NCI-H345 treated with DMSO at 0.1 percent for 48 hours (cell line): Measurements from ENCODE around the gene STRA8.

Experiments
- DNase-seq: peaks from one replicate; lab custom pipeline; 2025; ENCODE audit not compliant: unreplicated experiment; lab: John Stamatoyannopoulos, UW

STRA8 gene

GRCh38 chr7:135235841-135236240 lies 2.2 kb downstream of the STRA8 start:
- no peak for DNase-seq

- DNase-seq: no peak
Measured at GRCh38 chr7:135236727-135237126, 3.1 kb downstream of the STRA8 start.

GRCh38 chr7:135238112-135238744 lies 4.6 kb downstream of the STRA8 start:
- DNase-seq: no peak

GRCh38 chr7:135239263-135239662 lies 5.6 kb downstream of the STRA8 start:
- no peak for DNase-seq

GRCh38 chr7:135240441-135240840 lies 6.8 kb downstream of the STRA8 start:
- DNase-seq: no peak

DNA sequence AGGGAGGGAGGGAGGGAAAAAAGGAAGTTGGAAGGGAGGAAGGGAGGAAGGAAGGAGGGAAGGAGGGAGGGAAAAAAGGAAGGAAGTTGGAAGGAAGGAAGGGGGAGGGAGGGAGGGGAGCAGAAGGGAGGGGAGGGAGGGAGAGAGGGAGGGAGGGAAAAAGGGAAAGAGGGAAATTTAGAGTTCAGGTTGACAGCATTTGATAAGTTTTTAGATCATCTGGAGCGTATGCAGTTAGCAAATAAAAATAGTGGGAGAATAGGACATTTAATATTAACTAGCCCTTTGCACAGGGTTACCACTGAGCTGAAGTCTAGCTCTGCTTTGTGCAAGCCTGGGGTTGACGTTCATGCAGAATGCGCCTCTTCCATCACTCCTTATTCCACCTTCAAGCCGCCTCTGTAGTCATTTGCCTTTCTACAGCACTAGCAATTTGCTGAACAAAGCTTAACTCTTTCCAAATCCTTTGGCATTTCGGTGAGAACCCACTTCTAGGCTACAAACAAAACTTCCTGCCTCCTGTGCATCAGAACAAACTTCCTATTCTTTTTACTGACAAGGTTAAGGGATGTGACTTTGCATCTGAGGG lies 8.6 kb downstream of the STRA8 start:
- DNase-seq: no peak

- no peak for DNase-seq
Measured at GRCh38 chr7:135245226-135246190, 11.9 kb downstream of the STRA8 start.

GRCh38 chr7:135246191-135246825 lies 12.7 kb downstream of the STRA8 start:
- DNase-seq: no peak

GRCh38 chr7:135247746-135248471 lies 14.3 kb downstream of the STRA8 start:
- no peak for DNase-seq

- no peak for DNase-seq
Measured at GRCh38 chr7:135248546-135248945, 14.9 kb downstream of the STRA8 start.

DNA sequence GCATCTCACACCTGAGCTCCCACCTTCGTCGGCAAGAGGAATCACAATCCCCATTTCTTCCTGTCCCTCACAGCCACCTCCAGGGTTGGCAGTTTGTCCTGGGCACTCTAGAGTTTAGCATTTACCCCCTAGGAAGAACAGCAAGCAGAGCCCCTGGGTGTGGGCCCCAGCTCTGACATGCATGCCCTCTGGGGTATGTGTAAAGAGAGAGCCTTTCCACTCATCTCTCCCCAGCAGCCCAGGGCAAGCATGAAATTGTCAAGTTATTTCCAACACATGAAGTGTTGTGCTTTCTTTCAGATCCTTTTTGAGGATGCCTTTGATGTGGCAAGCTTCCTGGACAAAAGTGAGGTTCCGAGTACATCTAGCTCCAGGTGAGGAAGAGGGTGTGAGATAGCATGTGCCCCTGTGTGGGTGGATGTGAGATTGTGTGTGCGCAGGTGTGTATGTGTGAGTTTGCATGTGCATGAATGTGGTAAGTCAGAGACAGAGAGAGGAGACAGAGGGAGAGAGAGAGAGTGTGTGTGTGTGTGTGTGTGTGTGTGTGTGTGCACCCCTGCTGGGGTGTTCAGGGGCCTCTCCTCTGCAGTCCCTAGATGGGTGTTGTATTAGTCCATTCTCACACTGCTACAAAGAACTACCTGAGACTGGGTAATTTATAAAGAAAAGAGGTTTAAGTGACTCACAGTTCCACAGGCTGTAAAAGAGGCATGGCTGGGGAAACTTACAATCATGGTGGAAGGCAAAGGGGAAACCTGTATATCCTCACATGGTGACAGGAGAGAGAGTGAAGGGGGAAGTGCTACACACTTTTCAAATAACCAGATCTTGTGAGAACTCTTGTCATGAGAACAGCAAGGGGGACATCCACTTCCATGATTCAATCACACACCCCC lies 18.1 kb downstream of the STRA8 start:
- DNase-seq: no peak

GRCh38 chr7:135253851-135254771 lies 20.5 kb downstream of the STRA8 start:
- peak; percentile 54 for DNase-seq

DNA sequence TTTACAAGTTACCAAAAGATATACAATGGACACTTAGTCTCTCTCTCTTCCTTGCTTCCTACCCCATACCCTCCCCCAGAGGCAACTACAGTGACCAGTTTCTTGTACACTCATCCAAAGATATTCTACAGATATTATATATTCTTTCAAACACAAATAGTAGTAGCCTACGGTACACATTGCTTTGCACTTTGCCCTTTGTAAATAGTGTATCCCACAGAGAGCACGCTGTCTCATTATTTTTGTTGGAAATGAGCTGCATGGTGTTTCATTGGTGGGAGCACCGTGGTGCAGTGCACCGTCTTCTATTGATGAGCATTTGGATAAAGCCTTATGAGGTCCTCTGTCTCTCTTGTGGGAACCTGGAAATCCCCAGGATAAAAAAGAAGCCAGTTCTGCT lies 24.2 kb downstream of the STRA8 start:
- DNase-seq: no peak

DNA sequence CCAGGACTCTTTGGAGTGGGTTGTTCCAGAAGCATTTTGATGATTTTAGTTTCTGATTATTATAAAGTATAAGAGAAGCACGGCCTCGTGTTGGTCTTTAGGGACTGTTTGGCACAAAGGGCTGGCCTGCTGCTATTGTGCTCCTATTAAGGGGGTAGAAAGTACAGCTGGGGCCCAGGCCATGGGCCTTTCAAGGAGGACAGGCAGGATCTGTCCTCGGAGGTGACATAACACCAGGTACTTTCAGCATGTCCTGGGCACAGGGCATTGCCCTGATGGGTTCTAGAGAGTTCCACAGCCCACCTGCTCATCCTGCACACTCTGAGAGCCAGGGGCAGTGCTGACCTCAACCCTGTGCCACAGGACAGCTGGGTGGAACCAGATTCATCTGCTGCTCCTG lies 24.9 kb downstream of the STRA8 start:
- no peak for DNase-seq

DNA sequence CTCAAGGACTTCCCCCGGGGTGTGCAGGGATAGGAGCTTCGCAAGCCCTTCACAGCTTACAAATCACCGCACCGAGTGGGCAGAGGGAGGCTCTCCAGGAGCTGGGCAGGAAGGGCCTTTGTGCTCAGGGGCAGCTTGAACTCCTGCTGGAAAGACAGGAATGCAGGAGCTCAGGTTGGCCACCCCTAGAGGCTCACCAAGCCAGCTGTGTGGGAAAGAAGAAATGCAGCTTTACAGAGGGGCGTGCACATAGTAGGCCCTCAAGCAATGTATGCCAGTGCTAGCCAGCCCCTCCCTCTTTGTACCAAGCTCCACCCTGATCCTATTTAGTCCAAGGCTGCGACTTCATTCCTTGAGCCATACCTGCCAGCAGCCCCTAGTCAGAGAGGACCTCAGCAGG lies 26.1 kb downstream of the STRA8 start:
- DNase-seq: no peak

GRCh38 chr7:135260470-135260869 lies 26.8 kb downstream of the STRA8 start:
- no peak for DNase-seq

DNA sequence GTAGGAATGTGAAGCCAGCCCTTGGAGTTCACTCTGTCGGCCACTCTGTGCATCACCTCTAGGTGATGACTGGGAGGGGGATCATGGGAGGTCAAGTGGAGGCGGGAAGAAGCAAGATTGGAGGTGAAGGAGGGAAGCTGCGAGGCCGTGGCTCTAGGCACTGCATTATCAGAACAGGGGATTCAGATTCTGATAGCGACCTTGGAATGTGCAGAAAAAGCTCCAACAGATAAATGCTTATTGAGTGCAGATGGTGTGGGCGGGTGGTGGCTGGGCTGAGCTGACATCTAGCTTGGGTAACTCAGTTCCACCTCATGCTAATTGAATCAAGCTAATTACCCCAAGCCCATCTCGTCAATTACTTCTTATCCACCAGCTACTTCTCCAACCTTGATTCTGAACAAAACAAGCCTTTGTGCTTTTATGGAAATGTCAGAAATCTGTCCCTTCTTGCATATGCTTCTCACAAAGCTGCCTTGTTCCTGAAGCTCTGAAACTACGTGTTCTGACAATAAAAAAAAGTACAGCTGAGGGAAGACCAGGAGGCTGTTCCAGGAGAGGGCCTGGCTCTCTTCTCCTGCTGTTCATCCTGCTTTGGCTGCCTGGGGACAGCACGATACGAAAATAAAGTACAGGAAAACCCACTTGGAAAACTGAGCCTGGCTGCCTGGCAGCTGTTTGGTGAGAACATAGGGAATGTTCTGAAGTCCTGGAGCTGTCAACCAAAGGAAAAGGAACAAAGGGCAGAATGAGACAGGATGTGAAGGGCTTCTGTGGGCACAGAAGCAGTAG lies 27.5 kb downstream of the STRA8 start:
- DNase-seq: peak; percentile 11
